Ishikawa (cell line): Measurements from ENCODE around the gene MDM1.

ENCODE experiments used
- CEBPB ChIP-seq: IDR thresholded peaks from 2 replicates; pipeline ENCODE4 v1.6.1; 2012
- CREB1 ChIP-seq: IDR thresholded peaks from 2 replicates; pipeline ENCODE4 v1.6.1; 2012; ENCODE audit warnings: low read depth
- EGR1 ChIP-seq: IDR thresholded peaks from 2 replicates; pipeline ENCODE4 v1.6.1; 2012
- EP300 ChIP-seq: IDR thresholded peaks from 2 replicates; pipeline ENCODE4 v1.6.1; 2012; ENCODE audit warnings: borderline replicate concordance
- FOXM1 ChIP-seq: IDR thresholded peaks from 2 replicates; pipeline ENCODE4 v1.6.1; 2012; ENCODE audit warnings: low read depth, borderline replicate concordance
- MAX ChIP-seq: IDR thresholded peaks from 2 replicates; pipeline ENCODE4 v1.6.1; 2012
- NFIC ChIP-seq: IDR thresholded peaks from 2 replicates; pipeline ENCODE4 v1.6.1; 2012
- RAD21 ChIP-seq: IDR thresholded peaks from 2 replicates; pipeline ENCODE4 v1.6.1; 2012; ENCODE audit warnings: low read depth
- TAF1 ChIP-seq: IDR thresholded peaks from 2 replicates; pipeline ENCODE4 v1.6.1; 2012; ENCODE audit warnings: low read depth, mild to moderate bottlenecking
- TCF12 ChIP-seq: IDR thresholded peaks from 2 replicates; pipeline ENCODE4 v1.6.1; 2012; ENCODE audit warnings: low read depth
- TEAD4 ChIP-seq: IDR thresholded peaks from 2 replicates; pipeline ENCODE4 v1.6.1; 2012
- USF1 ChIP-seq: IDR thresholded peaks from 2 replicates; pipeline ENCODE4 v1.6.1; 2012
- YY1 ChIP-seq: IDR thresholded peaks from 2 replicates; pipeline ENCODE4 v1.6.1; 2012; ENCODE audit warnings: low read depth
- ZBTB7A ChIP-seq: IDR thresholded peaks from 2 replicates; pipeline ENCODE4 v1.6.1; 2012; ENCODE audit warnings: low read depth
- TF ChIP-seq, protein P1 (sequence below): IDR thresholded peaks from 2 replicates; pipeline ENCODE4 v1.6.1; 2012; ENCODE audit warnings: low read depth, mild to moderate bottlenecking

Gene MDM1

DNA sequence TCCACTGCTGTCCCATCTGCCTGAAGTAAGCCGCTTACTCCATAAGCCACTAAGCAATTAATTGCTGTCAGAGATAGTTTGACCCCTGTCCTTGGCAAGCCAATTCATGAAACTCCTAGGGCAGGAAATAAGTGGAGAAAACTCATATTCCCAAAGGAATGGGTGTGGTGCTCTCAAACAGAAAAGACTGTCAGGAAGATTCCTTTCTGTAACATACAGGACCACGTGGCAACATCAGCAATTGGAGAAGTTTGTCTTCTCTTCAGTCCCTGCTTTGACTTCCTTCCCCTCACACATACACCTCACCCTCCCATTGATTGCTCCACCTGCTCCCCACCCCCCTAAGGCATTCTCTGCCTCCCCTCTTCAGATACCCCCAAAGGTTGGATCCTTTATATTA lies 36.2 kb upstream of the MDM1 start:
- TF ChIP-seq, protein P1, sequence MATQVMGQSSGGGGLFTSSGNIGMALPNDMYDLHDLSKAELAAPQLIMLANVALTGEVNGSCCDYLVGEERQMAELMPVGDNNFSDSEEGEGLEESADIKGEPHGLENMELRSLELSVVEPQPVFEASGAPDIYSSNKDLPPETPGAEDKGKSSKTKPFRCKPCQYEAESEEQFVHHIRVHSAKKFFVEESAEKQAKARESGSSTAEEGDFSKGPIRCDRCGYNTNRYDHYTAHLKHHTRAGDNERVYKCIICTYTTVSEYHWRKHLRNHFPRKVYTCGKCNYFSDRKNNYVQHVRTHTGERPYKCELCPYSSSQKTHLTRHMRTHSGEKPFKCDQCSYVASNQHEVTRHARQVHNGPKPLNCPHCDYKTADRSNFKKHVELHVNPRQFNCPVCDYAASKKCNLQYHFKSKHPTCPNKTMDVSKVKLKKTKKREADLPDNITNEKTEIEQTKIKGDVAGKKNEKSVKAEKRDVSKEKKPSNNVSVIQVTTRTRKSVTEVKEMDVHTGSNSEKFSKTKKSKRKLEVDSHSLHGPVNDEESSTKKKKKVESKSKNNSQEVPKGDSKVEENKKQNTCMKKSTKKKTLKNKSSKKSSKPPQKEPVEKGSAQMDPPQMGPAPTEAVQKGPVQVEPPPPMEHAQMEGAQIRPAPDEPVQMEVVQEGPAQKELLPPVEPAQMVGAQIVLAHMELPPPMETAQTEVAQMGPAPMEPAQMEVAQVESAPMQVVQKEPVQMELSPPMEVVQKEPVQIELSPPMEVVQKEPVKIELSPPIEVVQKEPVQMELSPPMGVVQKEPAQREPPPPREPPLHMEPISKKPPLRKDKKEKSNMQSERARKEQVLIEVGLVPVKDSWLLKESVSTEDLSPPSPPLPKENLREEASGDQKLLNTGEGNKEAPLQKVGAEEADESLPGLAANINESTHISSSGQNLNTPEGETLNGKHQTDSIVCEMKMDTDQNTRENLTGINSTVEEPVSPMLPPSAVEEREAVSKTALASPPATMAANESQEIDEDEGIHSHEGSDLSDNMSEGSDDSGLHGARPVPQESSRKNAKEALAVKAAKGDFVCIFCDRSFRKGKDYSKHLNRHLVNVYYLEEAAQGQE = no peak
- no peak for TF ChIP-seq EGR1
- TF ChIP-seq NFIC = no peak
- no peak for TF ChIP-seq TCF12
- no peak for TF ChIP-seq CREB1
- TF ChIP-seq TAF1 = no peak
- TF ChIP-seq ZBTB7A = no peak
- no peak for TF ChIP-seq EP300
- no peak for TF ChIP-seq MAX

GRCh38 chr12:68367903-68368302 lies 35.7 kb upstream of the MDM1 start:
- no peak for TF ChIP-seq CREB1
- TF ChIP-seq, protein P1 = no peak
- TF ChIP-seq YY1 = no peak
- no peak for TF ChIP-seq ZBTB7A
- TF ChIP-seq TEAD4 = no peak
- no peak for TF ChIP-seq CEBPB
- TF ChIP-seq TCF12 = no peak
- TF ChIP-seq TAF1 = no peak
- no peak for TF ChIP-seq EP300
- no peak for TF ChIP-seq RAD21
- no peak for TF ChIP-seq NFIC
- no peak for TF ChIP-seq MAX
- no peak for TF ChIP-seq EGR1

- TF ChIP-seq CREB1 = no peak
- no peak for TF ChIP-seq TAF1
These were observed 35.0 kb upstream of the MDM1 start for GRCh38 chr12:68367116-68367515.

GRCh38 chr12:68364893-68365725 lies 32.9 kb upstream of the MDM1 start:
- TF ChIP-seq YY1 (no peak), MAX (peak; percentile 70), USF1 (no peak), CEBPB (0 out of 2 replicates have a peak, but pooled peaks have one; percentile 23), NFIC (no peak), CREB1 (no peak), TCF12 (0 out of 2 replicates have a peak, but pooled peaks have one; percentile 17), RAD21 (peak; percentile 1; the same call in 1 of the 2 replicates), TAF1 (no peak), FOXM1 (no peak), EP300 (no peak)
- TF ChIP-seq, protein P1 = peak; percentile 60
